Measurements from ENCODE around the gene MAN1C1.
A peak's percentile ranks its signal among the peaks of the same experiment; 100 is the strongest.
"Not testable (repeated sequence)": the region's sequence is repeated elsewhere in the genome, so short reads cannot be mapped to it uniquely, and the experiment has no call there.

The MAN1C1 gene

GRCh38 chr1:25636141-25636540 lies 19.6 kb downstream of the MAN1C1 start:
- DNase-seq = not testable (repeated sequence)

- DNase-seq = no peak
Measured at GRCh38 chr1:25640646-25641328, 24.2 kb downstream of the MAN1C1 start.

- DNase-seq = no peak
Measured at GRCh38 chr1:25641329-25641725, 24.7 kb downstream of the MAN1C1 start.

- DNase-seq = peak; percentile 46
Measured at GRCh38 chr1:25641931-25642573, 25.5 kb downstream of the MAN1C1 start.

GRCh38 chr1:25642574-25643108 lies 26.1 kb downstream of the MAN1C1 start:
- DNase-seq = peak; percentile 84

DNA sequence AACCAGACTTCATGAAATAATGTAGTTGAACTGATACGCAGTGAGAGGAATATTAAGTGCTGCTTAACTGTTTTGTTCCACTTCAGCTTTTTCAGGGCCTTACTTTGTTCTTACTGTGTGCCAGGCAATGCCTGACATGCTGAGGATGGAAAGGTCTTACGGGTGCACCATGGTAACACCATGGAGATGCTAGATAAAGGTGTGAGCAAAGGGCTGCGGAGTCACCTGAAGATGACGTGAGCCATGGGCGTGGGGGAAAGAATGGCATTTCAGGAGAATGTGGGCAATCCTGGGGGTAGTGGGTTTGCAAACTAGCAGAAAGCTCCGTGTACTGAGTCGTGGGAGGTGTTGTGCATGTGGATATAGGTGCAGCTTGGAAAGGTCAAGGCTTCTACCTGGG lies 27.3 kb downstream of the MAN1C1 start:
- no peak for DNase-seq

DNA sequence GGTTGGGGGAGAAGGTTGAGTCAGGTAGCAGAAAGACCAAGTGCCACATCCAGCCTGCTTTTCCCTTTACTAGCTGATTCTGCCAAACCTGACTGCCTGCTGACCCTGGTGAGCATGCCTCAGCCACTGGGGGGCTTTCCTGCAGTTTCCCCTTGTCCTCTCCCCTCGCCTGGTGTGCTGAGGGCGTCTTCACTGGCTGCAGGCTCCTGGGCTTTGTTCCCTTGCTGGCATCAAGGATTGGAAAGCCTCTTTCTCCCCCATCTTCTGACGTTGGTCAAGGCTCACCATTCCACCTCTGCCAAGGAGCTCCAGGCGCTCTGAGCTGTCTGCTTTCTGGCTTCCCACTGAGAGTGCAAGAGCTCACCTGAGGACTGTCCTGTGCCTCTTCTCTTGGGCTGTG lies 28.4 kb downstream of the MAN1C1 start:
- no peak for DNase-seq

DNA sequence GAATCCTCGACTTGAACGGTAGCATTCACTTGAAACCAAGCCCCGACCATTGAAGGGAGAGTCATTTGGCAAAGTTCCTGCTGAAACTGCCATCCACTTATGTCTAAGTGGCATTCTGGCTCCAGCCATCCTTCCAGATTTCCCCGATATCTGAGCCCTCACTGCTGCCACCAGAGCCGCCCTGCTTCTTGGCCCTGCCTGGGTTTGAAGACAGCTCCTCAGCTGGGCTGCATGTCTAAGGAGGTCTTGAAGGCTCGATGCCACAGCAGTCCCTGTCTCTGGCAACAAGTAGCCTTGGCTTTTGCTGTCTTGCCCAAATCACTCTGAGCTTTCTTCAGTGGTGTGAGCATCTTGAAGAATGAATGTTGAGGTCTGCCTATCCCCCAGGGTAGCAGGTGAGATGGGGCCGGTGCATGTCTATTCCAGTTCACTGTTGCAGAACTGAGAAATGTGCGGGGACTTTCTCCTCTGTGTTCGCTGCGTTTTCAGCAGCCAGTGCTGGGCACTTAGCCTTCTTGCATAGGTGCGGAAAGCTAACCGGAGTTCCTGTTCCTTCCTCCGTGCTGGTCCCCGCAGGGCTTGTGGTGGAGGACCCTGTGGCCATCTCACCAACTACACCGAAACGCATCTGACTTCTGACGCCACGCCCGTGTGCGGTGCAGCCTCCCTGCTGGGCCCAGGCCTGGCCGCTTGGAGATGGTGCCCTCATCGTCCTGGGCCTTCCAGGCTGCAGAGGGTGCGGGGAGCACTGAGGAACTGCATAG lies 29.2 kb downstream of the MAN1C1 start:
- DNase-seq = no peak

GRCh38 chr1:25647106-25647505 lies 30.5 kb downstream of the MAN1C1 start:
- DNase-seq = no peak

DNA sequence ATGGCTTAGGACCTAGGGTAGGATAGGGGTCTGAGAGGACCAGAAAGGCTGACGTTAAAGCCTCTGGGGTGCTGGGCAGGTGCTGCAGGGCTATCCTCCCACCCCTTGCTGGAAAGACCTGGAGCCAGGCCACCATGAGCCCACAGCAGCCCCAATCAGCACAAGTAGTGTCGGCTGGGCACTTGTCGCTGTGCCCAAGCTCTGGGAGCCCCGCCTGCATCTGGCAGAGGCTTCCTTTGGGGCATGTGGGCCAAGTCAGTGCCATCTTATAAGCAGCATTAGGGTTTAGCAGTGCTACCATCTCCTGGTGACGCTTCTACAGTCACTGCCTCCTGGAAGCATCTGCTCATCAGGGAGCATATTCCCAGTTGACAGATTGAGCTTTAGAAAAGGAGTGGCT lies 31.3 kb downstream of the MAN1C1 start:
- DNase-seq = no peak

- no peak for DNase-seq
Measured at GRCh38 chr1:25648681-25649440, 32.3 kb downstream of the MAN1C1 start.

DNA sequence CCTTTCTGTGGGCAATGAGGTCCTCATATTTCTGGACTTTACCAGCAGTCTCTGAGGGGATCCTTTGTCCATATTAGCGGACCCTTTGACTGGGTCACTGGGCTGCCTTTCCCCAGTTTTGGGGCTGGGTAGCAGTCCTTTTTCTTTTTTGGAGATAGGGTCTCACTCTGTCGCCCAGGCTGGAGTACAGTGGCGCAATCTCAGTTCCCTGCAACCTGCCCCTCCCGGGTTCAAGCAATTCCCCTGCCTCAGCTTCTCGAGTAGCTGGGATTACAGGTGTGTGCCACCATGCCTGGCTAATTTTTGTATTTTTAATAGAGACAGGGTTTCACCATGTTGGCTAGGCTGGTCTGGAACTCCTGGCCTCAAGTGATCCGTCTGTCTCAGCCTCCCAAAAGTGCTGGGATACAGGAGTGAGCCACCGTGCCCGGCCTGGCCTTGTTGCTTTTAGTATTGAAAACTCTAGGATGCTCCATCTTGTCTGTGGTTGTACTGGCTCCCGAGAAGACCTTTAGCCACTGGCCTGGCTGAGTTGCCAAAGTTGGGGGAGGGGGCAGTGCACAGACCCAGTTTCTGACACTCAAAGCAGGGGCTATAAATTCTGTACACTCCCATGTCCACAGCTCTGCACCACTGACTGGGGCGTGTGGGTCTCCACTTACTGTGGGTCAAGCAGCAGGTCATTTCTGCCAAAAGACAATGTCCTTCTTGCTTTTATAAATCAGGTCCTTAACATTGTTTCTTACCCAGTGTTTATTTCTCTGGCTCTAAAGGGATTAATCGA lies 33.1 kb downstream of the MAN1C1 start:
- DNase-seq = no peak

- no peak for DNase-seq
Measured at GRCh38 chr1:25650289-25650576, 33.6 kb downstream of the MAN1C1 start.

GRCh38 chr1:25651036-25651640 lies 34.5 kb downstream of the MAN1C1 start:
- DNase-seq = no peak

- DNase-seq = no peak
Measured at GRCh38 chr1:25651824-25652741, 35.5 kb downstream of the MAN1C1 start.

- DNase-seq = no peak
Measured at GRCh38 chr1:25653558-25653957, 37.0 kb downstream of the MAN1C1 start.

GRCh38 chr1:25654109-25654660 lies 37.6 kb downstream of the MAN1C1 start:
- no peak for DNase-seq

DNA sequence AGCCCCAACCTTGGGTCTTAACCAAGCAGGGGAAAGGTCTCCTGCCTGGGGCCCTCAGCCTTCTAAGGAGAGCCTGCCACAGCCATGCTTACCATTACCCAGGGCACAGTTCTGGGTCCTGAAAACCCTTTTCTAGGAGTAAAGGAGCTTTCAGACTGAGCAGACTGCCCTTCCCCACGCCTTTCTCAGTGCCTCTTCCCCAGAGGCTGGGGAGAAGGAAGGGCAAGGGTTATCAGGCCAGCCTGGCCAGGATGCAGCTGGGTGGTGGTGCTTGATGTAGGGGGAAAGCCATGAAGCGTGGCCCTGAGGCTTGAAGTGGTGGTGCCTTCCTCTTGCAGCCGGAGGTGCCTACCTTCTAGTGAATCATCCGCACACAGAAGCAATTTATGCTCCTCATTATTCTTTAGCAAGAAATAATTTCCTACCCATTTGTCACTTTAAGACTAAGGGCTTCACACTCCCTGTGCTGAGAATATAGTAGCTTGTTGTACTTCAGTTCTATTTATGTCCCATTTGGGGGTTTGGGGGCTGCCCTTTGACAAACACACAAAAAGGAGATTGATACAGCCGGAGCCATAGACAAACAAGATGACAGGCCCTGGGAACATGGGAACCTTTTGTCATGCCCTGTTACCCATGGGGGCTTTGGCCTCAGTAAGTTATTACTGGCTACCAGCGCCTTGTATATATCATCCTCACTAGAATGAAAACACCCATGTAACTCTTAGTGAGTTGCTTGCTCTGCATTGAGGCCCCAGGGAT lies 40.7 kb downstream of the MAN1C1 start:
- DNase-seq = no peak

DNA sequence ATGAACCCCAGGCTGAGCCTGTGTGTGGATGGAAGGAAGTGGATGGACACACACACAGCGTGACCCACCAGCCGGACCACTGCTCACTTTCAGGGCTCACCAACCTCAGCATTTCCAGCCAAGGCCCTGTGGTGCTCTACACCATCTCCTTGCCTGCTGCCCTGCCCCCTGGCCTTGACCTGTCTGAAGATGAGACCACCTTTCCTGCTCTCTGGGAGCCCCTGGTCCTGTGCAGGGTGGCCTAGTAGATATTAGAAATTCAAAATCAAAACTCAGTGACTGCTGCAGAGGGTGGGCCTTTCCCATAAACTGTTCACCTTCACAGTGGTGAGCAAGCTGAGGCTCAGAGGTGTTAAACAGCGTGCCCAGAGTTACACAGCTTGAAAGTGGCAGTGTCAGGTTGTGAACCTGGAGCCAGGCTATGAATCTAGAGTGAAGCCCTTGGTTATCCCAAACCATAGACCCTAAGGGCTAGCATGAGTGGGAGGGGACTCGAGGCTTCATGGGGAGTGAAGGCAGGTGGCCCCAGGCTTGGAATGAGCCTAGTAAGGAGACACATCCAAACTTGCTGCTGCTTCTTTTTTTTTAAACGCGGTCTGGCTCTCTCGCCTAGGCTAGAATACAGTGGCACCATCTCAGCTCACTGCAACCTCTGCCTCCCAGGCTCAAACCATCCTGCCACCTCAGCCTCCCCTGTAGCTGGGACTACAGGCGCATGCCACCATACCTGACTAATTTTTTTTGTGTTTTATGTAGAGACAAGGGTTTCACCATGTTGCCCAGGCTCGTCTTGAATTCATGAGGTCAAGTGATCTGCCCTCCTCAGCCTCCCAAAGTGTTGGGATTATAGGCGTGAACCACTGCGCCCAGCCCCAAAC lies 41.5 kb downstream of the MAN1C1 start:
- DNase-seq = no peak

Measured in CD4-positive, alpha-beta T cell treated with Interleukin-17A for 1 hour (primary cell).